K562 (cell line): ENCODE data around the gene NTRK2. TPM values are rescaled to one million over a fixed set of nuclear protein-coding genes. Genes with fewer than 3 reads are reported as not detected.

Source experiments
- ATAC-seq: fragments of 200-7000 bp; cut with Tn5 transposase; 3 replicates; pipeline ENCODE4 v1.9.1; 2020; ENCODE audit warnings: moderate library complexity
- BruUV-seq: library from RNA; stranded (reverse); fragments of 400-500 nt; replicated peaks from 2 replicates; lab custom pipeline; 2021; lab: Mats Ljungman, UMichigan
- CTCF ChIA-PET: fragments of 300-600 bp; formaldehyde crosslinking; extraction: SDS; loops from one replicate; lab custom pipeline; 2021; ENCODE audit warnings: low intra/inter-chr PET ratio; lab: Yijun Ruan, JAX
- POLR2A ChIA-PET: fragments of 300-600, 350-650 bp; sonication (Branson Sonifier 250); formaldehyde crosslinking; extraction: SDS; loops from one replicate; lab custom pipeline; 2021; ENCODE audit warnings: antibody characterized with exemption, inconsistent platforms; lab: Yijun Ruan, JAX
- DNase-seq, 4 experiments: peaks; one replicate each; pipeline versions ENCODE4 v3.0.0 to v3.0.0-alpha.2; 2011 to 2018; ENCODE audit warnings: low spot score in 3 of 4, mixed read lengths in 3 of 4; ENCODE audit errors: extremely low read depth in 1 of 4
- FAIRE-seq: peaks from 2 replicates; lab custom pipeline; 2011; peaks lifted over from hg19 to GRCh38; lab: Jason Lieb, UNC
- H2AFZ ChIP-seq: 2 replicates; pipeline ENCODE4 v1.6.0; 2011; ENCODE audit warnings: low read depth, low read length, control low read depth, inconsistent platforms
- H3K27ac ChIP-seq: fragments of 200-600 bp; 3 replicates; pipeline ENCODE4 v1.8.0; 2011; ENCODE audit warnings: low read depth, mild to moderate bottlenecking, control low read depth, inconsistent platforms, low read length, moderate library complexity, mixed read lengths; ENCODE audit errors: extremely low read depth
- H3K27me3 ChIP-seq, 2 experiments: fragments of 300-600 bp in 1 of 2; 2 replicates in 1 of 2; 3 replicates in 1 of 2; pipeline versions ENCODE4 v1.6.0 to v1.8.0; 2011; ENCODE audit warnings: inconsistent platforms in 2 of 2, low read length in 2 of 2, mild to moderate bottlenecking in 1 of 2, mixed read lengths in 1 of 2, moderate library complexity in 1 of 2; ENCODE audit not compliant: control insufficient read depth in 2 of 2, insufficient read depth in 2 of 2
- H3K36me3 ChIP-seq: fragments of 300-600 bp; 3 replicates; pipeline ENCODE4 v1.8.0; 2011; ENCODE audit warnings: mild to moderate bottlenecking, low read length, inconsistent platforms; ENCODE audit not compliant: control insufficient read depth, insufficient read depth
- H3K4me1 ChIP-seq, 2 experiments: fragments of 200-600 bp in 1 of 2; replicated peaks in 1 of 2; 2 replicates in 1 of 2; 3 replicates in 1 of 2; pipeline versions ENCODE4 v1.5.1 to v1.8.0; 2011; ENCODE audit warnings: inconsistent platforms in 2 of 2, low read length in 2 of 2, mild to moderate bottlenecking in 1 of 2, mixed read lengths in 1 of 2, moderate library complexity in 1 of 2; ENCODE audit not compliant: control insufficient read depth in 2 of 2, insufficient read depth in 2 of 2
- H3K4me2 ChIP-seq: 2 replicates; pipeline ENCODE4 v1.6.1; 2011; ENCODE audit warnings: low read length, control low read depth, inconsistent platforms, mixed read lengths; ENCODE audit not compliant: insufficient read depth
- H3K4me3 ChIP-seq: fragments of 200-600 bp; sonication (generic), shearing (Covaris generic); 2 replicates; pipeline ENCODE4 v1.5.1; 2016; ENCODE audit warnings: control low read depth, inconsistent platforms
- H3K79me2 ChIP-seq: fragments of 200-600 bp; 3 replicates; pipeline ENCODE4 v1.8.0; 2011; ENCODE audit warnings: low read length, inconsistent platforms; ENCODE audit not compliant: control insufficient read depth, insufficient read depth
- H3K9ac ChIP-seq, 2 experiments: 2 replicates each; pipeline versions ENCODE4 v1.6.0 to v1.6.1; 2011; ENCODE audit warnings: low read depth in 2 of 2, low read length in 2 of 2, control low read depth in 1 of 2, inconsistent platforms in 1 of 2, mild to moderate bottlenecking in 1 of 2, mixed read lengths in 1 of 2; ENCODE audit not compliant: insufficient read depth in 1 of 2
- H3K9me1 ChIP-seq: one replicate; pipeline ENCODE4 v1.6.0; 2011; ENCODE audit warnings: inconsistent platforms, mild to moderate bottlenecking, low read length, moderate library complexity; ENCODE audit not compliant: control insufficient read depth, insufficient read depth
- H3K9me3 ChIP-seq: replicated peaks from 2 replicates; pipeline ENCODE4 v1.5.1; 2011; ENCODE audit warnings: low read depth, low read length, inconsistent platforms; ENCODE audit not compliant: control insufficient read depth, insufficient read depth
- H4K20me1 ChIP-seq: replicated peaks from 2 replicates; pipeline ENCODE4 v1.6.1; 2011; ENCODE audit warnings: low read length, inconsistent platforms, mixed read lengths; ENCODE audit not compliant: control insufficient read depth, insufficient read depth
- BCLAF1 ChIP-seq, 2 experiments: fragments of 450-650 bp in 1 of 2; IDR thresholded peaks; 2 replicates each; pipeline ENCODE4 v1.6.1; 2011 to 2017; ENCODE audit warnings: low read depth in 2 of 2, antibody characterized with exemption in 1 of 2, borderline replicate concordance in 1 of 2, low read length in 1 of 2, mild to moderate bottlenecking in 1 of 2, mixed read lengths in 1 of 2; ENCODE audit not compliant: control insufficient read depth in 1 of 2
- COPS2 ChIP-seq: fragments of 450-650 bp; conservative IDR thresholded peaks from 2 replicates; pipeline ENCODE4 v1.6.1; 2016; ENCODE audit warnings: mild to moderate bottlenecking, moderate library complexity
- ELK1 ChIP-seq: sonication (generic); formaldehyde crosslinking; IDR thresholded peaks from 2 replicates; pipeline ENCODE4 v1.8.1; 2022; ENCODE audit warnings: missing genetic modification reagents
- EWSR1 ChIP-seq: fragments of 450-650 bp; IDR thresholded peaks from 2 replicates; pipeline ENCODE4 v1.6.1; 2018; ENCODE audit warnings: borderline replicate concordance, mild to moderate bottlenecking, low read depth, moderate library complexity; ENCODE audit not compliant: partially characterized antibody
- PRMT5 ChIP-seq: sonication (generic); formaldehyde crosslinking; IDR thresholded peaks from 2 replicates; pipeline ENCODE4 v1.5.0; 2020; ENCODE audit warnings: missing genetic modification reagents
- RFX5 ChIP-seq: IDR thresholded peaks from 2 replicates; pipeline ENCODE4 v1.6.1; 2011; ENCODE audit warnings: low read depth, mild to moderate bottlenecking, improper control_type of control experiment, low read length
- ZNF740 ChIP-seq, 3 experiments: fragments of 200-800 bp in 1 of 3; sonication (Bioruptor generic) in 1 of 3; sonication (generic) in 1 of 3; formaldehyde crosslinking in 1 of 3; IDR thresholded peaks; 2 replicates each; pipeline versions ENCODE4 v1.6.1 to v1.8.0; 2016 to 2022; ENCODE audit warnings: mild to moderate bottlenecking in 2 of 3, missing compliant biosample characterization in 2 of 3, missing genetic modification characterization in 2 of 3, missing genetic modification reagents in 1 of 3
- ZSCAN29 ChIP-seq: fragments of 450-650 bp; IDR thresholded peaks from 2 replicates; pipeline ENCODE4 v1.6.1; 2017
- WGBS: fragments of 100-300 bp; shearing (Covaris generic); methylation state at CpG from one replicate; pipeline ENCODE4 v1.1.6; 2016; ENCODE audit warnings: low coverage, mixed read lengths; ENCODE audit not compliant: insufficient coverage; ENCODE audit errors: missing lambda C conversion rate; 5-methylcytosine and 5-hydroxymethylcytosine counted together
- in situ Hi-C: fragments of 300-500 bp; cut with MboI; formaldehyde crosslinking; loops from 4 replicates; pipeline ENCODE4 v1.15.0; 2018; ENCODE audit warnings: inconsistent platforms, mixed read lengths
- intact Hi-C: fragments of 100-400 bp; cut with micrococcal nuclease; formaldehyde crosslinking; loops from 2 replicates; pipeline ENCODE4 v1.14.2; 2022
- polyA plus RNA-seq, 8 experiments: library from polyadenylated mRNA; depleted of rRNA in 4 of 8; stranded (reverse) in 5 of 8; unstranded in 3 of 8; fragments of >200 nt; fragmentation: Nextera tagmentation in 2 of 8; fragmentation: Illumina TruSeq in 1 of 8; extraction: Ambion mirVana in 2 of 8; extraction: Trizol in 1 of 8; gene quantifications; 2 replicates each; pipeline versions ENCODE4 v1.2.1 to v1.2.3, GENCODE V29; 2011 to 2014; ENCODE audit warnings: inconsistent platforms in 1 of 8, missing spikeins in 1 of 8
- total RNA-seq, 7 experiments: library from RNA; depleted of rRNA in 6 of 7; stranded (reverse); fragments of >200 nt in 6 of 7; fragmentation: Illumina TruSeq in 2 of 7; extraction: Trizol in 2 of 7; gene quantifications; 2 replicates each; pipeline versions ENCODE4 v1.2.1 to v1.2.3, GENCODE V29; 2011 to 2021; ENCODE audit warnings: low replicate concordance in 1 of 7
- TF ChIP-seq, protein P1 (sequence below): fragments of 450-650 bp; formaldehyde crosslinking; IDR thresholded peaks from 2 replicates; pipeline ENCODE4 v1.4.0; 2022; ENCODE audit warnings: mild to moderate bottlenecking, moderate library complexity
- TF ChIP-seq, protein P2 (sequence below): sonication (generic); formaldehyde crosslinking; IDR thresholded peaks from 2 replicates; pipeline ENCODE4 v1.8.1; 2023; ENCODE audit warnings: mild to moderate bottlenecking, missing genetic modification reagents
- TF ChIP-seq, protein P3 (sequence below): sonication (generic); formaldehyde crosslinking; IDR thresholded peaks from 2 replicates; pipeline ENCODE4 v1.8.0; 2022; ENCODE audit warnings: missing genetic modification reagents, mild to moderate bottlenecking, moderate library complexity, borderline replicate concordance

Gene NTRK2
- total and polyA plus RNA-seq, 9 of the 15 experiments (the other 6 are each of a cell fraction or from before 2014, with no cell fraction given), result not detected

- in situ Hi-C loops (no loop called here), intact Hi-C loops (no loop called here)
- no peaks in the 10 kb centered on the region for H3K4me1 ChIP-seq
- H2AFZ ChIP-seq, result no peak overlapping the region
- no peak for ATAC-seq
- no peak overlapping the region for H3K4me2 ChIP-seq
- POLR2A ChIA-PET, result no interaction called here
- H3K9me1 ChIP-seq, result no peaks in the 10 kb centered on the region
- no peaks in the 10 kb centered on the region for H3K9me3 ChIP-seq
- no peaks in the 10 kb centered on the region for H3K27me3 ChIP-seq
- no peaks in the 10 kb centered on the region for H3K36me3 ChIP-seq
- no peak for DNase-seq
- no peak overlapping the region for H3K4me3 ChIP-seq
- no peak overlapping the region for H3K9ac ChIP-seq
- no TSS peak for BruUV-seq
- TF ChIP-seq, protein P1, sequence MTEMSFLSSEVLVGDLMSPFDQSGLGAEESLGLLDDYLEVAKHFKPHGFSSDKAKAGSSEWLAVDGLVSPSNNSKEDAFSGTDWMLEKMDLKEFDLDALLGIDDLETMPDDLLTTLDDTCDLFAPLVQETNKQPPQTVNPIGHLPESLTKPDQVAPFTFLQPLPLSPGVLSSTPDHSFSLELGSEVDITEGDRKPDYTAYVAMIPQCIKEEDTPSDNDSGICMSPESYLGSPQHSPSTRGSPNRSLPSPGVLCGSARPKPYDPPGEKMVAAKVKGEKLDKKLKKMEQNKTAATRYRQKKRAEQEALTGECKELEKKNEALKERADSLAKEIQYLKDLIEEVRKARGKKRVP (CRISPR knock-in tag), result no peak
- TF ChIP-seq, protein P2, sequence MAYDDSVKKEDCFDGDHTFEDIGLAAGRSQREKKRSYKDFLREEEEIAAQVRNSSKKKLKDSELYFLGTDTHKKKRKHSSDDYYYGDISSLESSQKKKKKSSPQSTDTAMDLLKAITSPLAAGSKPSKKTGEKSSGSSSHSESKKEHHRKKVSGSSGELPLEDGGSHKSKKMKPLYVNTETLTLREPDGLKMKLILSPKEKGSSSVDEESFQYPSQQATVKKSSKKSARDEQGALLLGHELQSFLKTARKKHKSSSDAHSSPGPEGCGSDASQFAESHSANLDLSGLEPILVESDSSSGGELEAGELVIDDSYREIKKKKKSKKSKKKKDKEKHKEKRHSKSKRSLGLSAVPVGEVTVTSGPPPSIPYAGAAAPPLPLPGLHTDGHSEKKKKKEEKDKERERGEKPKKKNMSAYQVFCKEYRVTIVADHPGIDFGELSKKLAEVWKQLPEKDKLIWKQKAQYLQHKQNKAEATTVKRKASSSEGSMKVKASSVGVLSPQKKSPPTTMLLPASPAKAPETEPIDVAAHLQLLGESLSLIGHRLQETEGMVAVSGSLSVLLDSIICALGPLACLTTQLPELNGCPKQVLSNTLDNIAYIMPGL (CRISPR knock-in tag), result no peak
- TF ChIP-seq ZNF740 (CRISPR knock-in tag; IDR thresholded peaks at IDR 0.05), result no peak
- TF ChIP-seq ZNF740 (tag; IDR thresholded peaks at IDR 0.05), result no peak
- no peak for TF ChIP-seq RFX5
- TF ChIP-seq BCLAF1 (IDR thresholded peaks at IDR 0.05; ENCODE audit: borderline replicate concordance in 1 of 2, control insufficient read depth in 1 of 2, low read depth in 2 of 2, low read length in 1 of 2), result no peak
- TF ChIP-seq PRMT5 (CRISPR knock-in tag), result no peak
- TF ChIP-seq, protein P3, sequence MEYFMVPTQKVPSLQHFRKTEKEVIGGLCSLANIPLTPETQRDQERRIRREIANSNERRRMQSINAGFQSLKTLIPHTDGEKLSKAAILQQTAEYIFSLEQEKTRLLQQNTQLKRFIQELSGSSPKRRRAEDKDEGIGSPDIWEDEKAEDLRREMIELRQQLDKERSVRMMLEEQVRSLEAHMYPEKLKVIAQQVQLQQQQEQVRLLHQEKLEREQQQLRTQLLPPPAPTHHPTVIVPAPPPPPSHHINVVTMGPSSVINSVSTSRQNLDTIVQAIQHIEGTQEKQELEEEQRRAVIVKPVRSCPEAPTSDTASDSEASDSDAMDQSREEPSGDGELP (CRISPR knock-in tag), result no peak
- TF ChIP-seq EWSR1, result no peak
- TF ChIP-seq COPS2, result no peak
- no peak for TF ChIP-seq ELK1
- TF ChIP-seq ZSCAN29, result no peak
- H3K27ac ChIP-seq, result no peak overlapping the region
- CTCF ChIA-PET, result no interaction called here
- H3K79me2 ChIP-seq, result no peaks in the 10 kb centered on the region
- 17% methylated on average over 1 of the region's 2 CpGs for WGBS
- no peak for FAIRE-seq
- H4K20me1 ChIP-seq, result no peaks in the 10 kb centered on the region
Observed at GRCh38 chr9:85036496-85036895, 367.0 kb downstream of the NTRK2 start.
